ENCODE data around the gene POR.
"Not testable (repeated sequence)": the region's sequence is repeated elsewhere in the genome, so short reads cannot be mapped to it uniquely, and the experiment has no call there.

POR gene

DNA sequence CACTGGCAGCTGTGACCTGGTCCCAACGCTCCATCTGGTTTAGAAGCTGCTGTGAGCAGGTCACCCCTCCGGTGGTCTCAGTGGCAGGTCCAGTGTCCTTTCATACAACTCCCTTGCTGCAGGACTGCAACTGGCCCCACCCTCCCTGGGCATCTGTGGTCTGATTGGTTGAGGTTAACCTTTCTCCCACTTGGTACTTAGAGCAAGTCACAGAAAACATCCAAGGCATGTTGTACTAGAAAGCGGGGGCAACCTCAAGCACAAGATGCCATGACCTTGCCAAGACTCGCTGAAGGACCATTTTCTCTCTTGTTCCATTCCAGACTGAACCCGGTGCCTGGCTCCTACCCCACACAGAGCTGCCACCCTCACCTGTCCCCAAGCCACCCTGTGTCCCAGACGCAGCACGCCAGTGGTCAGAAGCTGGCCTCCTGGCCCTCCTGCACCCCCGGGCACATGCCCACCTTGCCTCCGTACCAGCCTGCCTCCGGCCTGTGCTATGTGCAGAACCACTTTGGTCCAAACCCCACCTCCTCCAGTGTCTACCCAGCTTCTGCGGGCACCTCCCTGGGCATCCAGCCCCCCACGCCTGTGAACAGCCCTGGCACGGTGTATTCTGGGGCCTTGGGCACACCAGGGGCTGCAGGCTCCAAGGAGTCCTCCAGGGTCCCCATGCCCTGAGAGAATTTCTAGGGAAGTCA is 27.1 kb upstream of the POR start:
- DNase-seq: no peak

DNA sequence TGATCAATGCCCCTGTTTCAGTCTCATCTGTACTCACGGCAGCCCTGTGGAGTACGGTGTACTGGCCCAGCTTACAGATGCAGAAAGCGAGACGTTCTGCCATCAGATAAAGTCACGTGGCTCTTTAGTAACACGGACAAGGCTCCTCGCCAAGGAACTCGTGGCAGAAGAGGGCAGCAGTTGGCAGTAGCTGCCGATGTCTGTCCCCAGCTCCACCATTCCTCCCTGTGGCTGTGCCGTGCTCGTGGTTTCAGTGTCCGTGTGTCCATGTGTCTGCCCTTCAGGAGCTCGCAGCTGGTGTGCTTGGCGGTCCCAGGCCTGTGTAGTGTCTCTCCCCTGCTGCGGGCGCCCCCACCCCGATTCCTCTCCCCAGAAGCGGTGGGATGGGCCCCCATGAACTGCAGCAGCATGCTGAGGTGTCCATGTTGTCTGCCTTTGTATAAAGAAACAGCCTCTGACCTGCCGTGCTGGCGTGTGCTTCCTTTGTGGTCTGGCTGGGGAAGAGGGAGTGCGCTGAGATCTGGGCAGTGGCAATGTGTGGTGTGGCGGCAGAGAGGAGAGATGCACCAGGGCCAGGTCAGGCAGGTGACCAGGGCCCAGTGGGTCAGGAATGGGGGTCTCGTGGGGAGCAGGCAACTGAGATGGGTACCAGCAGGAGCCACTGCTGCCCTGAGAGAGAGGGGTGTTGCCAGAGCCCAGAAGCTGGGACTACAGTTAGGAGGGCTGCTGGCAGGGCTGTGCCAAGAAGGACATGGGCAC is 26.3 kb upstream of the POR start:
- DNase-seq: no peak

DNA sequence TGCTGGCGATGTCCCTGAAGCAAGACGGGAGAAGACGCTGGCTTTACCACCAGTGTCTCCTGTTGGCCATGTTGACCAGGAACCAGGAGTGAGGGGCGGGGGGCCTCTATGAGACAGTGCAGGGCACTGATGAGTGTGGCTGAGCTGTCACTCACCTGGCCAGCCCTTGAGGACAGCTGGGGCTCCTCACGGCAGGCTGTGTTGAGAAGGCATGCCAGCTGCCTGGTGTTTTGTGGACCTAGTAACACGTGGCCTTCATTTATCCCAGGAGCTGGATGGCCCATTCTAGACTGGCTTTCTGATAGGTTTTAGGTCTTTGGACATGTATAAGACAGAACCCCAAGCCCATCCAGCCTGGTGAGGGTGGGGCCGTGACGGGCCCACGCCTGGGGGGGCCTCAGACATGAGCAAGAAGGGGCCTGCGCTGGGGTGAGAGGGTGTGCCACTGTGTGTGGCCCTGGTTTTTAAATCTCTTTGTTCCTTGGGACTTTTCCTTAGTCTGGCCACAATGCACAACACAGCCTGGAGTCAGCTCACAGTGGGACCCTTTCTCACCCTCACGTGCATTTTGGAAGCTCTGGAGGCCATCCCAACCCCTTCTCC is 25.6 kb upstream of the POR start:
- no peak for DNase-seq

DNA sequence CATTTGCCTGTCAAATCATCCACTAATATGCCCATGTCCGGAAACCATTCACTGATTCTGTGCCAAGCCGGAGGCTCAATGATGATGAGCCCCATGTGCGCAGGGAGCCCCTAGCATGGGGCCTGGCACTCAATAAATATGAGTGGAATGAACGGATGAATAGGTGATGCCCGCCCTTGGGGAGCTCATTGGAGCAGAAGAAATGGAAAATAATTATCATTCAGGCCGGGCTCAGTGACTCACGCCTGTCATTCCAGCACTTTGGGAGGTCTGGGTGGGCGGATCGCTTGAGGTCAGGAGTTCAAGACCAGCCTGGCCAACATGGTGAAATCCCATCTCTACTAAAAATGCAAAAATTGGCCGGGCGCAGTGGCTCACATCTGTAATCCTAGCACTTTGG is 25.1 kb upstream of the POR start:
- no peak for DNase-seq

DNA sequence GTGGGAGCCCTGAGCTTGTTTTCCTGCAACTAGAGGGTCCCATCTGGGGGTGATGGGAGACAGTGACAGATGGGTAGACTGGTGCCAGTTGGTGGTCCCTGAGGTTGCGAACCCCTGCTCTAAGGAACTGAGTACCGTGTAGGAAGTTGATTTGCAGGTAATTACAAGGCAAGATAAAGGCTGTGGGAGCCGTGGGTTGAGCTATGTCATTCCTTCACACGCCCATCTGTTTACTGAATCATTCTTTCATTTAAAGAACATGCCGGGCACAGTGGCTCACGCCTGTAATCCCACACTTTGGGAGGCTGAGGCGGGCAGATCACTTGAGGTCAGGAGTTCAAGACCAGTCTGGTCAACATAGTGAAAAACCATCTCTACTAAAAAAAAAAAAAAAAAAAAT is 23.7 kb upstream of the POR start:
- DNase-seq: not testable (repeated sequence)

DNA sequence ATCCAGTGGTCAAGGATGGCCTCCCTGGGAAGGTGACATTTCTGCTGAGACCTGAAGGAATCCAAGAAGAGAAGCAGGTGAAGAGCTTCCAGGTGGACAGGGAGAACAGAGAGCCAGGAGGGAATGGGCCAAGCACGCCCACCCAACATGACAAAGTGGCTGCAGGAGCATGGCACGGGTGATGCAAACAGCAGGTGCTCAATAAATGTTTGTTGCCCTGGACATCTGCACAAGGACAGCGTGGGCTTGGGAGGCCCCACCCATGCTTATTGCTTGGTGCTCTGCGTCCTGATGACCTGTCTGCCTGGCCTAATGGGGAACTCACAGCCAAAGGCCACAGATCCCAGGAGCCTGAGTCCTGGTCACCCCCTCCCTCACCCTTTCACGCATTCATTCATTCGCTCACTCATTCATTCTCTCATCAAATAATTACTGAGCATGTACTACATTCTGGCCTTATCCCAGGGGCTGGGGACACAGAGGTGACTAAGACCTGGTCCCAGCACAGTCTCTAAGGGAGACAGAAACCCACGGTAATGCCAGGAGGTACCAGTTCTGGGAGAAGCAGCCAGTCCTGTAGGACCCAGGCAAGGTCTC is 23.0 kb upstream of the POR start:
- DNase-seq: no peak

DNA sequence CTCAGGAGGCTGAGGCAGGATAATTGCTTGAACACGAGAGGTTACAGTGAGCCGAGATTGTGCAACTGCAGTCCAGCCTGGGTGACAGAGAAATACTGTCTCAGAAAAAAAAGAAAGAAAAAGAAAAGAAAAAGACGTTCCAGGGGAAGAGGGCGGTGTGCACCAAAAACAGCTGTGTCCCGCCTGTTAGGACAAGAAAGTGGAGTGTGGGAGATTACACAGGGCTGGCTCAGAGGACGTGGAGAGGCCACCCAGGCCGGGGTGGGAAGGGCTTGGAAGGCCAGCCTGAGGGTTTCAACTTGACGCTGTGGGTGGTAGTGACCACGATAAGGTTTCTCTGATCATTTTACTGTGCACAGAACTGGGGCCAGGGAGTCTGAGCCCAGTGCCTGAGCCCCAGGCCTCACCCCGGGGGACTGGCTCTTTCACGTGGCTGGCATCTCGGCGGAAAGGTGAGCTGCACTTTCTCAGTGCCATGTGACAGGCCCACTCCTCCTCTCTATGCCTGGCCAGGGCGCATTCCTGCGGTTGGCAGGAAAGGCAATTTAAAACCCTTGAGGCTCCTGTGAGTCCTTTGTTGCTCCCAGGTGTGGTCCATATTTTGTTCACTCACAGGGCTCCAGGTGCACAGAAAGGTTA is 22.2 kb upstream of the POR start:
- DNase-seq: no peak

DNA sequence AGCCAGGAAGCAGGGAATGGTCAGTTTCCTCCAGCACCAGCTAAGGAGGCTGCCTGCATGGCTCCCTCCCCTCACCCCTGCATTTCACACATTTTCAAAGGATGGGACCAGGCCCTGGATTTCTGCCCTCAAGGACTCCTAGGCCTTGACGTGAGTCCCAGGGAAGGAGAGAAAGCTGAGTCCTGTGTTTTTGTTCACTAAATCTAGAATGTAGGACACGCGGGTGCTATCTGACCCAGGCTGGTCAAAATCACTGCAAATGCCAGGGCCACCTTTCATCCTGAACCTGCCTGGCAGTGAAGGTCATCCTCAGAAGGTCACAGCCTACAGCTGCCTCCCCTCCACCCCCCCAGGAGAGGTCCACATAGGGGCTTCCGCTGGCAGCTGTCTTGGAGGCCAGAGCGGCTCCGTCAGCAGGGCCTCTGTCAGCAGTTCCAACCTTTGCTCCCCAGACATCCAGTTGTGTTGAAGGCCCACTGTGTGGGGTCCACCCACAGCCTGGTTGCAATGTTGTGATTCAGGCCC is 18.1 kb upstream of the POR start:
- no peak for DNase-seq

DNA sequence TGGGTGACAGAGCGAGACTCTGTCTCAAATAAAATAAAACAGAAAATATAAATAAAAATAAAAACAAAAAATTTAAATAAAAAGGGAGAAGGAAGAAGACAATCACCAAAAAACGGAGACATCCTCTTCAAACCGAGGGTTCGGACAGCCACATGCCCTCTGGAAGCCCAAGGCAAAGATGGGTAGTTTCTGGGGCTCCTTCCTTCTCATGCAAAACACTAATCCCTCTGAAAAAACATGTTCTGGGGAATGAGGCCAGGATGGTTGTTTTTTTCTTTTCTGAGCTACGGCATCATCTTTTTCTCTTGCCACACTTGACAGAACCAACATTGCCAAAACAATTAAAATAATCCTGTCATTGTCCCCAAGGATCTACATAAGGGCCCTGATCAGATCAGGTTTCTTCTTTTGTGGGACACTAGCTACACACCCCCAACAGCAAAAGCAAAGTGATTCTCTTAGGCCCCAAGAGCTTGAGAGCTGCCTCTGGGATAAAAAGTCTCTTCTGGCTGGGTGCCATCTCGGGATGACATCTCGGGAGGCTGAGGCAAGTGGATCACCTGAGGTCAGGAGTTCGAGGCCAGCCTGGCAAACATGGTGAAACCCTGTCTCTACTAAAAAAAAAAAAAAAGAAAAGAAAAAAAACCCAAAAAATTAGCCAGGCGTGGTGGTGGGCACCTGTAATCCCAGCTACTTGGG is 14.2 kb upstream of the POR start:
- DNase-seq: no peak

DNA sequence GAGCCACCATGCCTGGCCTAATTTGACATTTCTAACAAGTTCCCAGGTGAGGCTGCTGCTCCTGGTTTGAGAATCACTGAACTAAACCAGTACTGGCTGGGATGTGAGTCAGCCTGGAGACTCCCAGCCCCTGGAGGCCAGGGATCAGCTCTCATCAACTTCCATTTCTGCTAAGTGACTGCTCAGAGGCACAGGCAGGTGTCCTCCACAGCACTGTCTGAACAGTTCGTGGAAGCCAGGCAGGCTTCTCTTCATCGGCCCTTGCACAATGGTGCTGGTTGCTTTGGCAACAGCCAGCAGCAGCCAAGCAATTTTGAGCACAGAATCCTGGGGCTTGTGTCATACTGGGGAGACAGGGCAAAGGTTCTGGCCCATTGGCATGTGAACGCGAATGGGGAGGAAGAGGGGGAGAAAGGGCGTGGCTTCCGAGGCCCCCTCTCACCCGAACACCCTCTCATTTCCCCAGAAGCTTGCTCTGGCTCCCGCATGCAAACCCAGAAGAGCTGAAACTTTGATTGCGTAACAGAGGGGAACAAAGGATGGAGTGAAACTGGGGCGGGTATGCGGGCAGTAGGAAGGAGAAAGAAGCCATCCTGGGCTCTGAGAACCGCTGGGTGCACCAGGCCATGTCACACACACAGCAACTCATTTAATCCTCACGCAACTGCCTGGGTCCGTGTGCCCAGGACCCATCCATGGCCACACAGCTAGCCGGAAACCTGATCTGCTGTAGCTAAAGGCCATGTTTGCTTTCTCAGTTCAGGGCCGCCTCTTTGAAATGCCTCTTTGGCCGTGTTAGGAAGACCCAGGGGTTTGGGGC is 9.0 kb upstream of the POR start:
- no peak for DNase-seq

DNA sequence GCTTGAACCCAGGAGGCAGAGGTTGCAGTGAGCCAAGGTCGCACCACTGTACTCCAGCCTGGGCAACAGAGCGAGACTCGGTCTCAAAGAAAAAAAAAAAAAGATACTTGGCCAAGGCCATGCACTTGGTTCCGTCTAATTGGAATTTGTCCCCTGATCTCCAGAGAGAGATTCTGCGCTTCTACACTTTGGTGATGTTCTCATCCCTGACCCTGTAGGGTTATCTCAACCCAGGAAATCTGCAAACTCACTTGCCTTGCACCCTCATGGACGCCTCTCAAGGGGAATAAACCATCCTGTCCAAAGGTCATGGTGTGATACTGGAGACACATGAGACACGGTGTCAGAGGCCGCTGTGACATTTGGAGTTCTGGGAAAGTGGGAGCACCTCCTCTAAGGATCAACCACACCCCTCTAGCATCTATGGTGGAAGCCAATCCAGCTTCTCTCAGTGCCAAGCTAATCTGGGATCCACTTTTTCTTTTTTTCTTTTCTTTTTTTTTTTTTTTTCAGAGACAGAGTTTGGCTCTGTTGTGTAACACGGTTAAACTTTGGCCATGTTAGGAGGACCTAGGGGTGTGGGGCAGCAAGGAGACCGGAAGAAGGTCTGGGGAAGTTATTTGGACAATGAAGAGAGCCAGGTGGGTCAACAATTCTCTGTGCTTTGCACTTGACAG is 7.8 kb upstream of the POR start:
- no peak for DNase-seq

DNA sequence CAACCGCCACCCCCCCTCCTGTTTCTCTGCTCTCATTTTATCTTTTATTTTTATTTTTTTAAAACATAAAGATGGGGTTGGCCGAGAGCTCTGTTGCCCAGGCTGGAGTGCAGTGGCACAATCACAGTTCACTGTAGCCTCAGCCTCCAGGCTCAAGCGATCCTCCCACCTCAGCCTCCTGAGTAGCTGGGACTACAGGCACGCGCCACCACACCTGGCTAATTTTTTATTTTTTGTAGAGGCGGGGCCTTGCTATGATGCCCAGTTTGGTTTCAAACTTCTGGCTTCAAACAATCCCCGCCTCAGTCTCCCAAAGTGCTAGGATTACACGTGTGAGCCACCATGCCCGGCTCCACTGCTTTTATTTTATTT is 7.3 kb upstream of the POR start:
- not testable (repeated sequence) for DNase-seq

DNA sequence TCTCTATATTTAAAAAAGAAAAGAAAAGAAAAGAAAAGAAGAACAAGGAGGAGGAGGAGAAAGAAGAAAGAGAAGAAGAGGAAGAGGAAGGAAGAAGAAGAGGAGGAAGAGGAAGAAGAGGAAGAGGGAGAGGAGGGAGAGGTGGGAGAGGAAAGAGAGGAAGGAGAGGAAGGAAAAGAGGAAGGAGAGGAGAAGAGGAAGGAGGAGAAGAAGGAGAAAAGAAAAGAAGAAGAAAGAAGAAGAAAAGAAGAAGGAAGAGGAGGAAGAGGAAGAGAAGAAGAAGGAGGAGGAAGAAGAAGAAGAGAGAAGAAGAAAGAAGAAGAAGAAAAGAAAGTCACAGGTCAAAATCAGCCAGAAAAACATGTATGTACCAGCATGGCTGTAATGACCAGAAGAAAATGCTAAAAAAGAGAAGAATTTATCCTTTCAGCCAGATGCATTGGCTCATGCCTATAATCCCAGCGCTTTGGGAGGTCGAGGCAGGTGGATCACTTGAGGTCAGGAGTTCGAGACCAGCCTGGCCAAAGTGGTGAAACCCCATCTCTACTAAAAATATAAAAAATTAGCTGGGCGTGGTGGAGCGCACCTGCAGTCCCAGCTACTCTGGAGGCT is 5.3 kb upstream of the POR start:
- DNase-seq: no peak

DNA sequence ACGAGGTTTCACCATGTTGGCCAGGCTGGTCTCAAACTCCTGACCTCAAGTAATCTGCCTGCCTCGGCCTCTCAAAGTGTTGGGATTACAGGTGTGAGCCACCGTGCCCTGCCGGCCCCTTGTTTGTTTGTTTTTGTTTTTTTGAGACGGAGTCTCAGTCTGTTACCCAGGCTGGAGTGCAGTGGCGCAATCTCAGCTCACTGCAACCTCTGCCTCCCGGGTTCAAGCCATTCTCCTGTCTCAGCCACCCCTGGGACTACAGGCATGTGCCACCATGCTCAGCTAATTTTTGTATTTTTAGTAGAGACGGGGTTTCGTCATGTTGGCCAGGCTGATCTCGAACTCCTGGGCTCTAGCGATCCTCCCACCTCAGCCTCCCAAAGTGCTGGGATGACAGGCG is 3.8 kb upstream of the POR start:
- not testable (repeated sequence) for DNase-seq

DNA sequence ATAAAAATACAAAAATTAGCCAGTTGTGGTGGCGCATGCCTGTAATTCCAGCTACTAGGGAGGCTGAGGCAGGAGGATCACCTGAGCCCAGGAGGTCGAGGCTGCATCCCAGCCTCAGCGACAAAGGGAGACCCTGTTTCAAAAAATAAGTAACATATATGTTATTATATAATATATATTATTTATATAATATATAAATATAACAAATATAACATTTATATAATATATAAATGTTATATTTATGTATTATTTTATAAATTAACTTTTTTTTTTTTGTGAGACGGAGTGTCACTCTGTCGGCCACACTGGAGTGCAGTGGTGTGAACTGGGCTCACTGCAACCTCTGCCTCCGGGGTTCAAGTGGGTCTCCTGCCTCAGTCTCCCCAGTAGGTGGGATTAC is 1.5 kb upstream of the POR start:
- DNase-seq: no peak

DNA sequence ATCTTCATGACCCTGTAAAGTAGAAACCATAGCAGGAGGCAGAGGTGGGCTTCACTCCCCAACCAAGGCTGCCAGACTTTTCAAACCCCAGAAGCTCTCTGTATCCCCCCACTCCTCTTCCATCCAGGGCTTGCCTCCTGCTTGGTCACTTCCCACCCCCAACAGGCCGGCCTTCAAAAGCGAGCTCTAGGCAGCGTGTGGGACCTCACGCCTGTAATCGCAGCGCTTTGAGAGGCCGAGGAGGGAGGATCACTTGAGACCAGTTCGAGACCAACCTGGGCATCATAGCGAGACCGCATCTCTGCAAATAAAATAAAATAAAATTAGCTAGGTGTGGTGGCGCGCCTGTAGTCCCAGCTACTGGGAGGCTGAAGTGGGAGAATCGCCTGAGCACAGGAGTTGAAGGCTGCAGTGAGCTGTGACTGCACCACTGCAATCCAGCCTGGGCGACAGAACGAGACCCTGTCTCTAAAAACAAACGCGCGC is 743 bp upstream of the POR start:
- DNase-seq: no peak

DNA sequence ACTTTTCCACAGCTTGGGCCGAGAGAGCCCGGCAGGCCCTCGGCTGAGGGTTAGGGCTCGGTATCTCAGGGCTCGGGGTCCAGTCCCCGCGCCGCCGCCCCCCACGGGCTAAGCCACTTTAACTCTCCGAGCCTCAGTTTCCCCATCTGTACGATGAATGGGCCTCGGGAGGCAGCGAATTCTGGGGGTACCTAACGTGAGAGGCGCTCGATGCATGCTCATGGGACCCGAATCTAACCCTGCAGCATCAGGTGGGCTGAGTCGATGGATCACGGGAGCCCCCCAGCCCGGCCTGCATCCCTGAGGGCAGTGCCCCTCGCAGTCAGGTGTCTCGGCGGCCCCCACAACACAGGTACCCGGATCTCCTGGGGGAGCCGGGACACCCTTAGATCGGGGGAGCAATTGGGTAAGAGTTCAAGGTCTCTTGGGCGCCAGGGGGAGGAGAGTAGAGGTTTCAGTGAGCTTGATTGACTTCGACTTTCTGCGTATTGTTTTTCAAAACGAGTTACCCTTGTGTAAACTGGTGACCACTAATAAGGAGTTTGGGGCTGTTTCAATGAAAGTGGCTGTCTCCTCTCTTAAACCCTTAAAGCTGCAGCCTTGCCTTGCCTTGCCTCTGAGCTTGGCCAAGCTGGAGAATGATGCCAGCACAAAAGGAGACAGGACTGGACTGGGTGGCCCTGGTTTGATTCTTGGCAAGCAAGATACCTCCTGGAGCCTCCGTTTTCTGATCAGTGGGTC is 631 bp downstream of the POR start:
- DNase-seq: peak; percentile 37 to 46

DNA sequence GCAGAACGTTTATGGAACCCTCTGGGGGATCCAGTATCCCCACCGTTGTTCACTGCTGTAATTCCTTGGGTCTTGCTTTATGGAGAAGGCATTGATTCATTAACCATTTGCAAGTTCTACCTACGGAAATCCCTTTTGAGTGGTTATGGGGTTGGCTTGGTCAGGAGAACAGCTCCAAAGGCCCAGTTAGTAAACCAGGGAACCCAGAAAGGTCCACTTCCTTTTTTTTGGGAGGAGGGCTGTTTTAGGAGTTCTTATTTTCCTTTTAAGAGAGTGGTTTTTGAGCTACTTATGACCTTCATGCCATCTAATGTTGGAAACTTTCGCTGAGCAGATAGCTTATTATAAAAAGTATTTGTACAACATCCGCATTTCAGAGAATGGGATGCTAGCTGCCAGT is 1.3 kb downstream of the POR start:
- DNase-seq: no peak
